ENCODE measurements around the gene FBXW5.

FBXW5 gene

GRCh38 chr9:136981588-136982231 lies 37.2 kb upstream of the FBXW5 start:
- DNase-seq (ENCODE audit: low read depth), result no peak
- no peak for TF ChIP-seq CTCF (IDR thresholded peaks at IDR 0.05; ENCODE audit: control insufficient read depth, insufficient read depth, low read depth, low read length, missing control alignments)
- H3K4me3 ChIP-seq (ENCODE audit: control insufficient read depth, low read depth, low read length), result no peak overlapping the region

DNA sequence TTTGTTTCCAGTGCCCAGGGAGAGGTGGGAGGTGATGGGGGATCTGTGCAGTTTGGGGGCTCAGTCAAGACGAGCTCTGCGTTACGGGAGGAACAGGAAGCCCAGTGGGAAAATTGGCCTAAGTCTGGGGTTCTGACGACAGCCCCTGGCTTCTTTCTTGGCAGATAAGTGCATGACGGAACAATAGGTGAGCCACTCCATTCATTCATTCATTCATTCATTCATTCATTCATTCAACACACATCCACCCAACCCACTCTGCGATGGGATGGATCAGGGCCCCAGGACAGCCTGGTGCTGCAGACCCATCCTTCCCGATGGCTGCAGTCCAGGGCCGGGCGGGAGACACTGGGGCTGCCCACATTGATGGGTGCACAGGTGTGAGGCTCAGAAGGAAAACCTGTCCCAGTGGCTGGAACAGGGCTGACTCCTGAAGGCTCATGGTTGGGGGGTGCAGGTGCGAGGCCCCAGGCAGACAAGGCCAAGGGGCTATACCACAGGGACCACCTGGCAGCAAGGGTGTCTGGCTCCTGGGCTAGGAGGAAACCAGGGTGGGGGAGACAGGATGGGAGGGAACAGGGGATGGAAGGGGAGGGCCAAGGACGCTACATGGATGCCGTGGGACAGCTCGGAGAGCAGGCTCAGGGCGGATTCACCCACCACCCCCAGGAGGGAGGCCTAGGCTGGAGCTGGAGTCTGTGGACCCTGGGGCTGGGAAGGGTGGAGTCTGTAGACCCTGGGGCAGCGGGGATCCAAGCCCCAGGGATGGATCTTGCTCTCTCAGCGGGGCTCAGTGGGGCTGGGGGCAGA lies 36.3 kb upstream of the FBXW5 start:
- DNase-seq (ENCODE audit: low read depth), result no peak
- no peak for TF ChIP-seq CTCF (IDR thresholded peaks at IDR 0.05; ENCODE audit: control insufficient read depth, insufficient read depth, low read depth, low read length, missing control alignments)

GRCh38 chr9:136979769-136980587 lies 35.4 kb upstream of the FBXW5 start:
- TF ChIP-seq CTCF (IDR thresholded peaks at IDR 0.05; ENCODE audit: control insufficient read depth, insufficient read depth, low read depth, low read length, missing control alignments), result no peak
- no peak overlapping the region for H3K4me3 ChIP-seq (ENCODE audit: control insufficient read depth, low read depth, low read length)
- no peak for DNase-seq (ENCODE audit: low read depth)

More for the DNA sequence above, 36.3 kb upstream of the FBXW5 start:
- H3K4me3 ChIP-seq (ENCODE audit: control insufficient read depth, low read depth, low read length), result no peak overlapping the region

GRCh38 chr9:136978865-136979544 lies 34.5 kb upstream of the FBXW5 start:
- no peak for TF ChIP-seq CTCF (IDR thresholded peaks at IDR 0.05; ENCODE audit: control insufficient read depth, insufficient read depth, low read depth, low read length, missing control alignments)
- DNase-seq (ENCODE audit: low read depth), result no peak
- no peak overlapping the region for H3K4me3 ChIP-seq (ENCODE audit: control insufficient read depth, low read depth, low read length)

- H3K4me3 ChIP-seq (ENCODE audit: control insufficient read depth, low read depth, low read length), result peak overlapping the region; percentile 42
- no peak for TF ChIP-seq CTCF (IDR thresholded peaks at IDR 0.05; ENCODE audit: control insufficient read depth, insufficient read depth, low read depth, low read length, missing control alignments)
- no peak for DNase-seq (ENCODE audit: low read depth)
These were observed 33.7 kb upstream of the FBXW5 start for GRCh38 chr9:136978073-136978864.
